GM23338 (cell line): ENCODE data around the gene ARMH4. TPM values are rescaled to one million over a fixed set of nuclear protein-coding genes. Genes with fewer than 3 reads are reported as not detected.

Experiments
- ATAC-seq: fragments of 200-7000 bp; cut with Tn5 transposase; 3 replicates; pipeline ENCODE4 v1.9.1; 2020
- DNase-seq: peaks from one replicate; pipeline ENCODE4 v3.0.0-alpha.2; 2015; ENCODE audit warnings: low spot score
- H2AFZ ChIP-seq: fragments of 200-600 bp; sonication (generic); 2 replicates; pipeline ENCODE4 v1.8.0; 2016; ENCODE audit warnings: antibody characterized with exemption, mild to moderate bottlenecking, moderate library complexity
- H3F3A ChIP-seq: fragments of 200-600 bp; sonication (generic); replicated peaks from 2 replicates; pipeline ENCODE4 v1.8.0; 2017; ENCODE audit warnings: antibody characterized with exemption, mixed run types, low read depth
- H3K27ac ChIP-seq: fragments of 200-600 bp; sonication (generic); 2 replicates; pipeline ENCODE4 v1.6.1; 2016; ENCODE audit warnings: low read depth
- H3K27me3 ChIP-seq: fragments of 200-600 bp; sonication (generic); 2 replicates; pipeline ENCODE4 v1.8.0; 2016; ENCODE audit warnings: mild to moderate bottlenecking, mixed run types, moderate library complexity; ENCODE audit not compliant: insufficient read depth
- H3K36me3 ChIP-seq: fragments of 200-600 bp; sonication (generic); 2 replicates; pipeline ENCODE4 v1.8.0; 2016; ENCODE audit warnings: mild to moderate bottlenecking; ENCODE audit not compliant: insufficient read depth
- H3K4me1 ChIP-seq: fragments of 200-600 bp; sonication (generic); 2 replicates; pipeline ENCODE4 v1.8.0; 2016; ENCODE audit warnings: mild to moderate bottlenecking, moderate library complexity; ENCODE audit not compliant: insufficient read depth
- H3K4me2 ChIP-seq: fragments of 200-600 bp; sonication (generic); 2 replicates; pipeline ENCODE4 v1.7.1; 2017; ENCODE audit warnings: mixed run types
- H3K4me3 ChIP-seq: fragments of 200-600 bp; sonication (generic); 2 replicates; pipeline ENCODE4 v1.6.1; 2016; ENCODE audit warnings: mixed run types
- H3K79me2 ChIP-seq: fragments of 200-600 bp; sonication (generic); replicated peaks from 2 replicates; pipeline ENCODE4 v1.8.0; 2017; ENCODE audit warnings: mild to moderate bottlenecking; ENCODE audit not compliant: insufficient read depth
- H3K9me2 ChIP-seq: fragments of 200-600 bp; sonication (generic); 2 replicates; pipeline ENCODE4 v1.8.0; 2017; ENCODE audit not compliant: insufficient read depth
- H4K20me1 ChIP-seq: fragments of 200-600 bp; sonication (generic); replicated peaks from 2 replicates; pipeline ENCODE4 v1.8.0; 2017; ENCODE audit warnings: mild to moderate bottlenecking; ENCODE audit not compliant: insufficient read depth
- H3K27ac Mint-ChIP-seq: 2 replicates; pipeline ENCODE4 v1.8.0; 2020; ENCODE audit warnings: inconsistent platforms, mild to moderate bottlenecking, moderate library complexity, mixed read lengths
- H3K27me3 Mint-ChIP-seq: 3 replicates; pipeline ENCODE4 v1.8.0; 2022; ENCODE audit warnings: low read depth, mild to moderate bottlenecking, moderate library complexity, mixed read lengths, inconsistent platforms; ENCODE audit not compliant: insufficient read depth, poor library complexity
- H3K36me3 Mint-ChIP-seq: 3 replicates; pipeline ENCODE4 v1.8.0; 2021; ENCODE audit warnings: low read depth, mild to moderate bottlenecking, inconsistent platforms, moderate library complexity, mixed read lengths
- H3K4me1 Mint-ChIP-seq: 3 replicates; pipeline ENCODE4 v1.8.0; 2020; ENCODE audit warnings: mild to moderate bottlenecking, inconsistent platforms, mixed read lengths
- H3K4me3 Mint-ChIP-seq: 3 replicates; pipeline ENCODE4 v1.8.0; 2021; ENCODE audit warnings: moderate library complexity, mild to moderate bottlenecking, inconsistent platforms, mixed read lengths
- H3K9me3 Mint-ChIP-seq: 3 replicates; pipeline ENCODE4 v1.8.0; 2020; ENCODE audit warnings: moderate library complexity, mild to moderate bottlenecking, inconsistent platforms, mixed read lengths
- CREB1 ChIP-seq: fragments of 250-450 bp; sonication (Bioruptor Pico); IDR thresholded peaks from 2 replicates; pipeline ENCODE4 v1.5.0; 2020; ENCODE audit warnings: low read depth, mild to moderate bottlenecking, moderate library complexity
- CTCF ChIP-seq, 2 experiments: fragments of 200-600 bp in 1 of 2; sonication (generic) in 1 of 2; conservative IDR thresholded peaks; 2 replicates each; pipeline versions ENCODE4 v1.5.1 to v1.6.1; 2016 to 2017; ENCODE audit warnings: antibody characterized with exemption in 2 of 2, low read depth in 2 of 2, mild to moderate bottlenecking in 2 of 2, moderate library complexity in 1 of 2
- ETS1 ChIP-seq: IDR thresholded peaks from 2 replicates; pipeline ENCODE4 v1.6.1; 2016; ENCODE audit warnings: antibody characterized with exemption
- EZH2 ChIP-seq: fragments of 200-600 bp; sonication (generic); IDR thresholded peaks from one replicate; pipeline ENCODE4 v1.8.0; 2017; ENCODE audit warnings: antibody characterized with exemption, mild to moderate bottlenecking, low read depth; ENCODE audit not compliant: unreplicated experiment
- EZH2phosphoT487 ChIP-seq: fragments of 200-600 bp; sonication (generic); IDR thresholded peaks from one replicate; pipeline ENCODE4 v1.8.1; 2018; ENCODE audit warnings: antibody characterized with exemption; ENCODE audit not compliant: unreplicated experiment
- JUNB ChIP-seq: IDR thresholded peaks from one replicate; pipeline ENCODE4 v1.6.1; 2016; ENCODE audit warnings: antibody characterized with exemption; ENCODE audit not compliant: unreplicated experiment
- NANOG ChIP-seq: IDR thresholded peaks from 2 replicates; pipeline ENCODE4 v1.6.1; 2016; ENCODE audit warnings: antibody characterized with exemption, borderline replicate concordance
- POLR2AphosphoS5 ChIP-seq: IDR thresholded peaks from 2 replicates; pipeline ENCODE4 v1.6.1; 2016; ENCODE audit warnings: antibody characterized with exemption, low read depth
- REST ChIP-seq: IDR thresholded peaks from one replicate; pipeline ENCODE4 v1.6.1; 2018; ENCODE audit warnings: antibody characterized with exemption; ENCODE audit not compliant: unreplicated experiment
- STAT1 ChIP-seq: IDR thresholded peaks from one replicate; pipeline ENCODE4 v1.6.1; 2016; ENCODE audit warnings: antibody characterized with exemption; ENCODE audit not compliant: unreplicated experiment
- ZNF114 ChIP-seq: fragments of 250-450 bp; sonication (Bioruptor Pico); IDR thresholded peaks from 2 replicates; pipeline ENCODE4 v1.5.0; 2020; ENCODE audit warnings: mild to moderate bottlenecking, moderate library complexity
- ZNF331 ChIP-seq: fragments of 250-450 bp; sonication (Bioruptor Pico); IDR thresholded peaks from 2 replicates; pipeline ENCODE4 v1.5.0; 2020; ENCODE audit warnings: low read depth, mild to moderate bottlenecking, moderate library complexity
- ZNF462 ChIP-seq: fragments of 250-450 bp; sonication (Bioruptor Pico); IDR thresholded peaks from 2 replicates; pipeline ENCODE4 v1.5.0; 2020; ENCODE audit warnings: mild to moderate bottlenecking, moderate library complexity
- polyA plus RNA-seq: library from polyadenylated mRNA; unstranded; fragments of >200 nt; fragmentation: Nextera tagmentation; extraction: Ambion mirVana; gene quantifications from 2 replicates; pipeline ENCODE4 v1.2.1, GENCODE V29; 2016
- total RNA-seq: library from RNA; depleted of rRNA; stranded (reverse); fragments of >200 nt; shearing (Covaris generic); gene quantifications from 2 replicates; pipeline ENCODE4 v1.2.3, GENCODE V29; 2014

The ARMH4 gene
- total and polyA plus RNA-seq, 2 experiments from 2014 or later: 15.5 to 20.2 TPM

GRCh38 chr14:57963071-57963470 lies 188.9 kb downstream of the ARMH4 start:
- H4K20me1 ChIP-seq: no peaks in the 10 kb centered on the region
- H3K27me3 ChIP-seq: no peaks in the 10 kb centered on the region
- DNase-seq: no peak
- H3K27ac ChIP-seq: no peak overlapping the region
- no peak overlapping the region; the same call in 1 of the 2 replicates for H3K4me2 ChIP-seq
- Mint-ChIP-seq H3K4me3 (no peak overlapping the region), H3K36me3 (no peaks in the 10 kb centered on the region), H3K27ac (no peak overlapping the region), H3K27me3 (peaks cover 13% of the 10 kb centered on the region), H3K4me1 (peaks cover 27% of the 10 kb centered on the region), H3K9me3 (no peaks in the 10 kb centered on the region; the same call in 2 of the 3 replicates)
- H3K79me2 ChIP-seq: no peaks in the 10 kb centered on the region
- ATAC-seq: no peak
- peak overlapping the region; percentile 93; the same call in 1 of the 2 replicates for H2AFZ ChIP-seq
- no peak overlapping the region for H3K4me3 ChIP-seq
- no peaks in the 10 kb centered on the region for H3F3A ChIP-seq
- H3K36me3 ChIP-seq: no peaks in the 10 kb centered on the region
- TF ChIP-seq CREB1 (CRISPR knock-in tag) (no peak), ZNF114 (no peak), REST (no peak), STAT1 (no peak), NANOG (no peak), JUNB (no peak), CTCF (conservative IDR thresholded peaks at IDR 0.05; ENCODE audit: low read depth in 2 of 2) (no peak), EZH2phosphoT487 (no peak), ETS1 (no peak), ZNF462 (no peak), POLR2AphosphoS5 (no peak), EZH2 (no peak), ZNF331 (no peak)
- H3K9me2 ChIP-seq: no peaks in the 10 kb centered on the region
- peaks cover 14% of the 10 kb centered on the region for H3K4me1 ChIP-seq
